Neural cell (in vitro differentiated cells): ENCODE data around the gene HS3ST6. TPM values are rescaled to one million over a fixed set of nuclear protein-coding genes. Genes with fewer than 3 reads are reported as not detected.

ENCODE experiments used
- H2AFZ ChIP-seq: fragments of 200-600, 300-800 bp; sonication (generic), shearing (Covaris generic); 2 replicates; pipeline ENCODE4 v1.6.0; 2014; ENCODE audit warnings: low read depth, mild to moderate bottlenecking, antibody characterized with exemption, low read length, moderate library complexity
- H3F3A ChIP-seq: fragments of 200-600 bp; shearing (Covaris generic); 2 replicates; pipeline ENCODE4 v1.6.1; 2016; ENCODE audit warnings: mild to moderate bottlenecking, moderate library complexity, mixed read lengths, antibody characterized with exemption, low read length; ENCODE audit not compliant: insufficient read depth, poor library complexity, severe bottlenecking
- H3K27ac ChIP-seq: fragments of 200-600, 300-800 bp; sonication (generic), shearing (Covaris generic); 2 replicates; pipeline ENCODE4 v1.5.1; 2014; ENCODE audit warnings: mild to moderate bottlenecking, low read length, moderate library complexity
- H3K27me3 ChIP-seq: fragments of 300-800, 200-600 bp; sonication (generic), shearing (Covaris generic); 2 replicates; pipeline ENCODE4 v1.6.0; 2014; ENCODE audit warnings: mild to moderate bottlenecking, low read depth, low read length, moderate library complexity; ENCODE audit not compliant: insufficient read depth
- H3K36me3 ChIP-seq: fragments of 300-800, 200-600 bp; sonication (generic), shearing (Covaris generic); 2 replicates; pipeline ENCODE4 v1.5.1; 2014; ENCODE audit warnings: mild to moderate bottlenecking, antibody characterized with exemption, low read length, moderate library complexity; ENCODE audit not compliant: insufficient read depth
- H3K4me2 ChIP-seq: fragments of 300-800, 200-600 bp; sonication (generic), shearing (Covaris generic); 2 replicates; pipeline ENCODE4 v1.6.0; 2014; ENCODE audit warnings: mild to moderate bottlenecking, low read length
- H3K4me3 ChIP-seq: fragments of 300-800, 200-600 bp; sonication (generic), shearing (Covaris generic); 2 replicates; pipeline ENCODE4 v1.5.1; 2014; ENCODE audit warnings: mild to moderate bottlenecking, low read length, moderate library complexity
- H3K79me2 ChIP-seq: fragments of 200-600 bp; shearing (Covaris generic); replicated peaks from 2 replicates; pipeline ENCODE4 v1.6.0; 2014; ENCODE audit warnings: mild to moderate bottlenecking, low read length, moderate library complexity; ENCODE audit not compliant: insufficient read depth
- H3K9ac ChIP-seq: fragments of 300-800, 200-600 bp; sonication (generic), shearing (Covaris generic); 2 replicates; pipeline ENCODE4 v1.6.1; 2016; ENCODE audit warnings: mild to moderate bottlenecking, low read length, mixed read lengths
- H3K9me2 ChIP-seq: fragments of 200-600 bp; shearing (Covaris generic); 2 replicates; pipeline ENCODE4 v1.6.1; 2016; ENCODE audit warnings: mild to moderate bottlenecking, low read length, mixed read lengths; ENCODE audit not compliant: insufficient read depth
- H3K9me3 ChIP-seq: fragments of 200-600, 300-800 bp; sonication (generic), shearing (Covaris generic); 2 replicates; pipeline ENCODE4 v1.6.1; 2016; ENCODE audit warnings: mild to moderate bottlenecking, mixed run types, low read length, moderate library complexity, mixed read lengths
- H4K20me1 ChIP-seq: fragments of 200-600 bp; shearing (Covaris generic); 2 replicates; pipeline ENCODE4 v1.6.1; 2016; ENCODE audit warnings: mild to moderate bottlenecking, mixed run types; ENCODE audit not compliant: insufficient read depth
- CTCF ChIP-seq: fragments of 450-650 bp; IDR thresholded peaks from 2 replicates; pipeline ENCODE4 v1.5.1; 2014; ENCODE audit warnings: antibody characterized with exemption, mild to moderate bottlenecking, moderate library complexity; ENCODE audit not compliant: poor library complexity, severe bottlenecking
- EP300 ChIP-seq: fragments of 450-650 bp; conservative IDR thresholded peaks from 2 replicates; pipeline ENCODE4 v1.6.1; 2014; ENCODE audit warnings: antibody characterized with exemption, mild to moderate bottlenecking, moderate library complexity; ENCODE audit not compliant: poor library complexity, severe bottlenecking
- EZH2 ChIP-seq: fragments of 200-600, 300-800 bp; shearing (Covaris generic), sonication (generic); IDR thresholded peaks from 2 replicates; pipeline ENCODE4 v1.6.1; 2014; ENCODE audit warnings: antibody characterized with exemption, low read length, borderline replicate concordance, mild to moderate bottlenecking; ENCODE audit not compliant: insufficient read depth, poor library complexity, severe bottlenecking
- MXI1 ChIP-seq: fragments of 450-650 bp; conservative IDR thresholded peaks from 2 replicates; pipeline ENCODE4 v1.6.1; 2014; ENCODE audit warnings: antibody characterized with exemption, mild to moderate bottlenecking; ENCODE audit not compliant: poor library complexity, severe bottlenecking
- POLR2AphosphoS5 ChIP-seq: IDR thresholded peaks from 2 replicates; pipeline ENCODE4 v1.6.1; 2012
- RAD21 ChIP-seq: fragments of 450-650 bp; conservative IDR thresholded peaks from 2 replicates; pipeline ENCODE4 v1.6.1; 2014; ENCODE audit warnings: antibody characterized with exemption, mild to moderate bottlenecking, moderate library complexity
- REST ChIP-seq: IDR thresholded peaks from 2 replicates; pipeline ENCODE4 v1.6.1; 2012; ENCODE audit warnings: borderline replicate concordance
- SMC3 ChIP-seq: fragments of 450-650 bp; conservative IDR thresholded peaks from 2 replicates; pipeline ENCODE4 v1.6.1; 2014; ENCODE audit warnings: antibody characterized with exemption, mild to moderate bottlenecking, moderate library complexity; ENCODE audit not compliant: poor library complexity
- TAF1 ChIP-seq: IDR thresholded peaks from 2 replicates; pipeline ENCODE4 v1.6.1; 2012; ENCODE audit warnings: low read depth
- polyA plus RNA-seq: library from polyadenylated mRNA; depleted of rRNA; stranded (reverse); fragments of >200 nt; gene quantifications from 2 replicates; pipeline ENCODE4 v1.2.3, GENCODE V29; 2014

The HS3ST6 gene
- polyA plus RNA-seq, 1 donor from 2014 or later: not detected

- no peaks in the 10 kb centered on the region for H4K20me1 ChIP-seq
- no peaks in the 10 kb centered on the region for H3K9me3 ChIP-seq
- no peak overlapping the region for H2AFZ ChIP-seq
- peaks cover 29% of the 10 kb centered on the region for H3K27me3 ChIP-seq
- no peak overlapping the region for H3K4me3 ChIP-seq
- H3F3A ChIP-seq: no peaks in the 10 kb centered on the region
- H3K4me2 ChIP-seq: no peak overlapping the region
- no peaks in the 10 kb centered on the region for H3K36me3 ChIP-seq
- no peak overlapping the region for H3K9ac ChIP-seq
- no peaks in the 10 kb centered on the region for H3K9me2 ChIP-seq
- no peak overlapping the region for H3K27ac ChIP-seq
- H3K79me2 ChIP-seq: no peaks in the 10 kb centered on the region
- no peak for TF ChIP-seq SMC3
- no peak for TF ChIP-seq EP300
- TF ChIP-seq REST: no peak
- no peak for TF ChIP-seq RAD21
- no peak for TF ChIP-seq EZH2
- TF ChIP-seq MXI1: no peak
- TF ChIP-seq TAF1: no peak
- no peak for TF ChIP-seq CTCF
- no peak for TF ChIP-seq POLR2AphosphoS5
Observed at GRCh38 chr16:1870365-1871082, 47.7 kb downstream of the HS3ST6 start.

GRCh38 chr16:1865902-1866690, 52.1 kb downstream of the HS3ST6 start:
- TF ChIP-seq TAF1: no peak
- no peak for TF ChIP-seq MXI1
- TF ChIP-seq EP300: no peak
- no peak for TF ChIP-seq EZH2
- no peak for TF ChIP-seq POLR2AphosphoS5
- TF ChIP-seq SMC3: no peak
- no peak for TF ChIP-seq CTCF
- TF ChIP-seq RAD21: no peak
- TF ChIP-seq REST: no peak
- Histone ChIP-seq H3K36me3 (no peaks in the 10 kb centered on the region), H3K27ac (no peak overlapping the region), H2AFZ (no peak overlapping the region), H3K9me3 (no peaks in the 10 kb centered on the region), H3K4me2 (no peak overlapping the region), H3K79me2 (no peaks in the 10 kb centered on the region), H3K4me3 (no peak overlapping the region), H3K9ac (no peak overlapping the region), H3F3A (no peaks in the 10 kb centered on the region), H3K9me2 (no peaks in the 10 kb centered on the region), H3K27me3 (peaks cover 22% of the 10 kb centered on the region), H4K20me1 (no peaks in the 10 kb centered on the region)
